HG03095 (cell line): ENCODE results near the gene EEF1AKMT1.

Experiments used
- ATAC-seq: cut with Tn5 transposase; IDR thresholded peaks from one replicate; pipeline ENCODE4 v1.9.1; 2021; ENCODE audit warnings: moderate library complexity; ENCODE audit not compliant: unreplicated experiment

The EEF1AKMT1 gene

GRCh38 chr13:20719783-20720182 lies 54.0 kb downstream of the EEF1AKMT1 start:
- ATAC-seq = no peak

GRCh38 chr13:20718958-20719566 lies 54.7 kb downstream of the EEF1AKMT1 start:
- ATAC-seq = no peak

- no peak for ATAC-seq
These were observed 55.9 kb downstream of the EEF1AKMT1 start for GRCh38 chr13:20717581-20718542.

DNA sequence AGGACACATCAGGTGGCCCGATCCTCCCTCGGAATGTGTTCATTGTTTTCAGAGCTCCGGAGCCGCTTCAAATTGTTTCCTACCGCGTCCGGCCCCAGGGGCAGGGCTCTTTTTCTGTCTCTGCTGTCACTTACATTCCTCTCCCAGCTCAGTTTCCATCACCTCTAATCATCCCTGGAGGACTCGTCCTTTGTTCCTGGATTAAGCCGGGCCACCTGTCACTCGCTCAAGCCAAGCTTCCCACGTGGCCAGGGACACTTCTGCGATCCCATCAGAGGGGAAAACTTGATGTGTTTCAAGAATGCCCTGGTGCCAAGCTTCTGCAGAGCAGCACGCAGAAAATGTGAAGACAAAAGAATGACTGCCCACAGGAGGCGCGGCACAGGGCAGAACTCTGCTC lies 56.8 kb downstream of the EEF1AKMT1 start:
- ATAC-seq = no peak

DNA sequence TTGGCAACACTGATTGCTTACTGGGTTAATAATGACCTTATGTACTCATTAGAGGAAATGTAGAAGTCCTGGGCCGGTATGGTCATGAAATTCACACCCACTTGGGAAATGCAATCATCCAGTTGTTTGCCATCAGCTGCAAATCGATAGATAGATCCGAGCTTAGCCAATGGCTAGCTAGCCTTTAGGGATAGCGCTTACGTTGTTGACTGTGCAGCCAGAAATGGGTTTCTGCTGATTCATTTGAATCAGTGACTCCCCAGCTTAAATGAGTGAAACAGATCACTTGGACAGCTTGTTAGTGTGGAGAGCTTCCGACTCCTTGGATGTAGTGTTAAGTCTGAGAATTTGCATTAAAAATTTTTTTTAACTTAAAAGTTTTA lies 58.4 kb downstream of the EEF1AKMT1 start:
- ATAC-seq = no peak

DNA sequence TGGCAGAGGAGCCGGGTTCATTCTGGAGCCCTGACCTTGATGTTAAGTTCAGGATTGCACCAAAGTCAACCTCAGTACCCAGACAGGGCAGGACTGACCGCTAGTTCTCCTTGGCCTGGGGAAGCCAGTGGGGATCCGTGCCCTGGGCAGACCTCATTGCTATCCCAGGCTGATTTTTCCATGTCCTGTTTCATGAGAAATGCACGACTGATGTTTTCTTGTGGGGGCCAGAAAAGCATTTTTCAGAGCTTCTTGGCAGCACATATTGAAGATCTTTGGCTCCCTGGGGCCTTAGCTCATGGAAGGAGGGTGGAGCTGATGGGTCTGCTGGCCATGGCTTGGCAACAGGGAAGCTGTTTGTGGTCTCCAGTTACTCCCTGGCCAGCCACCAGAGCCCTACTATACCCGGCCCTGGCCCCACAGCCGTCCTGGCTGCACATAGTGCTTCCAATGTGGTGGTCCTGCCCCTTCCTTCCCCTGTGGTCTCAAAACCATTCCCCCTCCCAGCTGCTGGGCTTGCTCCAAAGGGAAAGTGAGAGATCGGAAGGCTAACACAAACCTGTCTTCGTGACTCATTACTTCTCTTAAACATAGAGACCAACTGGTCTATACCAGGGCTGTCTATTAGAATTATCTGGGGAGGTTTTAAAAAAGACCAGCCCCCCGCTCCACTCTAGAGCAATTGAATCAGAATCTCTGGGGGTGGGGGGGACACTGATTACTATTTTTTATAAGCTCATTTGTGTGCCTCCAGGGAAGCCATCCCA lies 59.0 kb downstream of the EEF1AKMT1 start:
- no peak for ATAC-seq

GRCh38 chr13:20714161-20714560 lies 59.6 kb downstream of the EEF1AKMT1 start:
- ATAC-seq = no peak

GRCh38 chr13:20713751-20714150 lies 60.0 kb downstream of the EEF1AKMT1 start:
- no peak for ATAC-seq

DNA sequence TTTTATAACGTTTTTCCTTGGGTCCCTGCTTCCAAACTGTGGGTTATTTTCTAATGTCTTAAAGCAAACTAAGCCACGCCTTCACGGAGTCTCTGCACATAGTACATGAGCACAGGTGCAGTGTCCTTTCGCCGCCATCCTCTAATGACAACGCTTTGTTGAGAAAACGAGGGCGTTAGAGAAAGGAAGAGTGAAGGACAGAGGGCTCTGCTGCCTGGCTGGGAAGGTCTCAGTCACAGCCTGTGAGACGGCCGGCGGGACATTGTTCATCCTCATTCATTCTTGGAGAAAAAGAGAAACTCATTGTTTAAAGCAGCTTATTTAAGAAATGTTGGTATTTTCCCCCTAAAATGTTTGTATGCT lies 60.8 kb downstream of the EEF1AKMT1 start:
- ATAC-seq = no peak

GRCh38 chr13:20711301-20712044 lies 62.3 kb downstream of the EEF1AKMT1 start:
- ATAC-seq = no peak

DNA sequence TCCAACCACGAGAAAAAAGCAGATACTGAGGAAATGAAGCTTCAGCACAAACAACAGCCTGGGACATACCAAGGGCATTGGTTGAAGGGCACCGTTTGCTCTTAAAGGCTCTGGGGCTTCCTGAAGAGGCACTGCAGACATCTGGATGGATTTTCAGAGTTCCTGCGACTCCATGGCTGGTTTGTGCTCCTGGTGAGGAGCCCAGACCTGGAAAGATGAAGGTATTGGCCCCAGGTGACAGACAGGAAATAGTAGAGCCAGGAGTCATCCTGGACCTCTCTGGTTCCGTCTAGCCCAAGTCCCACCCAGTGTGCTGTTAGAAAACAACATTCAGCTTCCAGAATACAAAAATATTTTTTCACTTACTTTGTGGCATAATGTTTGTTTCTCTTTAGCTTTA lies 64.0 kb downstream of the EEF1AKMT1 start:
- ATAC-seq = no peak

GRCh38 chr13:20709369-20709768 lies 64.4 kb downstream of the EEF1AKMT1 start:
- ATAC-seq = no peak

DNA sequence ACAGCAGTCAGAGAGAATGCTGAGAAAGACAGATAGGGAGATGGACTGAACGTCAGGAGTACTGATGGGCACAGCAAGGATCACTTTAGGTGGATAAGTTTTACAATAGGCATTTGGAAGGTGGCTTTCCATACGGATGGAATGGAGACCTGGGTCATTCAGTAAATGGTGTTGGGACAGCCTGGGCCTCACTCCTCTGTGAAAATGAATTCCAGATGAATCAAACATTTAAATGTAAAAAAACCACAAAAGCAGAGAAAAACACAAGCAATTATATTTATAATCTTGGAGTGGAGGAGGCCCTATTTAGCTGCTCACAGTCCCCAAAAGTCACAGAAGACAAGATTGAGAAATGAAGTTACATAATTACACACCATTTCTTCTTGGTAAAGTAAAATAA lies 65.5 kb downstream of the EEF1AKMT1 start:
- ATAC-seq = no peak

DNA sequence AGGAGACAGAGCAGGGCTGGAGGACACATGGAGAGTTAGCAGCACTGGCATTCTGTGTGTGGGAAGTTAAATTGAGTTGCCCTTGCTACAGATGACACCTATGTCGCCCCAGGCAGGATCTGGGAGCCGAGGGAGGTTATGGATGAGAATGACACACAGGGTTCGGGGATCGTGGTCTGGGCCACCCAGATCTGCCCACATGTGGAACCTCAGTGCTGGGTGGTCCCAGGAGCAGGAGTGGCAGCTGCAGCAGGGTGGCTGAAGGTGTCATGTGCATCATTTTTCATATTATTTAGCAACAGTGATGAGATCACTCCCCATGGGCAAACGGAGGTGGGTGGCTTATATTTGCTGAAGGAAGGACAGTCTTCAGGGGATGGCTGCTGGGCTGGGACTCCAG lies 67.1 kb downstream of the EEF1AKMT1 start:
- ATAC-seq = no peak

DNA sequence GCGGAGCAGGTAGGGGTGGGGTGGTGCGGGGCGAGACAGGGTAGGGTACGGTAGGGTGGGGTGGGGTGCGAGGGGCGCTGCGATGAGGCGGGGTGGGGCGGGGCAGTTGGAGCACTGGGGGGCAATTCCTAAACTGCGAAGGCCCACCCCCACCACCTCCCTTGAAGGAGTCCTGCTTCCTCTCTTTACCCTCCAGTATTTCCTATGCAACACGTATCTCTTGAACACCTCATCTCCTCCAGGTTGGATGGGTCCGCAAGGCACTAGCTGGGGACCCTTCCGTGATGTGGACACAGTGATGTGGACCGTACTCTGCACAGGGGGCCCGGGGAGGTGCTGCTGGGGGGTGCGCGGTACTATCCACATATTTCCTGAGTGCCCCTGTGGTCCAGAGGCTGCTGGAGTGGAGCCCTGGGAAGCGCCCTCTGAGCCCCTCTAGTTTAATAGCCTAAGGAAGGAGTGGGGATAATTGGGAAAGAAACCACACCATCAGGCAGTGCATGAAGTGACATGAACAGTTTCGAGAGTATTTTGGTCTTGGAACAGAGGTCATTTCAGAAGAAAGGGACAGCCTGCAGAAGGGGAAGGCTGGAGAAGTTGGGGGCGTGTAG lies 69.2 kb downstream of the EEF1AKMT1 start:
- no peak for ATAC-seq

DNA sequence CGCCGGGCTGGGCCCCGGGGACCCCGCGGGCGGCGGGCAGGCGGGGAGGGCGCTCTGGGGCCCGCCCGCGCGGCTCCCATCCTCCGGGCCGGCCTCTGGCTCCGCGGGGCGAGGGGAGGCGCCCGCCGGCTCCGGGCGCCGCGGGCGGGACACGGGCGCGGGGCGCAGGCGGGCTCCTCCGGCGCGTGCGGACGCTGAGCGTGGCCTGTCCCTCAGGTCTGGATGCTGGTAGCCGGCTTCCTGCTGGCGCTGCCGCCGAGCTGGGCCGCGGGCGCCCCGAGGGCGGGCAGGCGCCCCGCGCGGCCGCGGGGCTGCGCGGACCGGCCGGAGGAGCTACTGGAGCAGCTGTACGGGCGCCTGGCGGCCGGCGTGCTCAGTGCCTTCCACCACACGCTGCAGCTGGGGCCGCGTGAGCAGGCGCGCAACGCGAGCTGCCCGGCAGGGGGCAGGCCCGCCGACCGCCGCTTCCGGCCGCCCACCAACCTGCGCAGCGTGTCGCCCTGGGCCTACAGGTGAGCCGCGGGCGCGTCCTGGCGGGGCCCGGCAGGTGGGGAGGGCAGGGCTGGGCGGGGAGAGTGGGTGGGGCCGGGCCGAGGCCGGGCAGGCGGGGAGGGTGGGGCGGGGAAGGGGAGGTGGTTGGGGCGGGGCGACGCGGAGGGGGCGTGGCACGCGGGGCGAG lies 69.8 kb downstream of the EEF1AKMT1 start:
- ATAC-seq = peak; percentile 91

DNA sequence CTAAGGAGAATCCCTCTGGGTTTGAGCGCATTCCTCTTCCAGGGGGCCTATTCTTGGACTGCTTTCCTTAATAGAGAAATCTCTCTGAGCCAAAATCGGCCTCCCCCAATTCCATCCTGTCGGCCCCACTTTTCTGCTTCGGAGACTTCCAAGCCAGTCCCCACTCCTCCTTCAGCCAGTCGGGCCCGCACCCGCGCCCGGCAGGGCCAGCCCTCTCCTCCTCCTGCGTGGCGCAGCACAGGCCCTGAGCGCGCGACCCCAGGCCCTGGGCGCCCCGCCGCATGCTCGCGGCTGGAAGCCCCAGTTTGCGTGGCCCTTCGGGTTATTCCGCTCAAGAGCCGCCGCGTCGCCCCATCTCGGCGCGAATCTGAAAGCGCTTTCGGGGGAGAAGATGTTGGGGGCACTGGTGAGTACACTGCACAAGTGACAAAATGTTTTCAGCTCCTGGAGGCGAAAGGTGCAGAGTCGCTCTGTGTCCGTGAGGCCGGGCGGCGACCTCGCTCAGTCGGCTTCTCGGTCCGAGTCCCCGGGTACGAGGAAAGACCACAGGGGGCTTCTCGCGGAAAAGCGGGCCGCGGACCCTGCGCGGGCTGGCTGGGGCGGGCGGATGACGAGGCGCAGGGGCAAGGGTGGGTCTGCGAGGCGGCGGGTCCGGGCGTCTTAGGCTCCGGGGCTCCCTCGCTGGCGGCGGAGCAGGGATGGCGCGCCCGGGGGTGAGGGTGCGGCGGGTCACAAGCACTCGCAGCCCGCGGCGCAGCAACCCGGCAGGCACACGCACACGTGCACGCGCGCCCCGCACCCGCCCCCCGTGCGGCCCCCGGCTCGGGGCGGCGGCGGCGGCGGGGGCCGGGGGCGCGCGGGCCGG lies 70.6 kb downstream of the EEF1AKMT1 start, which contains the start of gene IL17D:
TSS of gene IL17D (plus strand) at position 785 of the 865 bp plus-strand sequence. CDS start 303 bp downstream, outside the sequence.
- peak; percentile 20 for ATAC-seq

- no peak for ATAC-seq
These were observed 71.2 kb downstream of the EEF1AKMT1 start for GRCh38 chr13:20702530-20702914.

DNA sequence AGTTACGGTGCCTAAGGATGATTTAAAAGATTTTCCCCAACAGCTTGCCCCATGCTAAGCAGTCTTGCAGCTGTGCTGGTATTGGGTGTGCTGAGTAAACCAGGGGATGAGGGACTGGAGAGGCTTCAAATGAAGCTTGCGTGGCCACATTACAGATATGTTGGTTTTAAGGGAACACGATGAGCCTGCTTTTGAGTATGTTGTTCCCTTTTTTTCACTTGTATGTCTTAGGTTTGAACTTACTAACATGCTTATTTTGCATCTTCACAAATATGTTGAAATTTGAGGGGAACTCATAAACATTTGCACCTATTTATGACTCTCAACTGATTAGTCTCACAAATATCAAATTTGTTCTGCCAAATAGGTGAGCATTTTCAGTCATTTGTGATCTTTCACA lies 72.3 kb downstream of the EEF1AKMT1 start:
- ATAC-seq = no peak
